ENCODE results near the gene FEN1.

- TF ChIP-seq CTCF (IDR thresholded peaks at IDR 0.05) = no peak
- TF ChIP-seq POLR2A (IDR thresholded peaks at IDR 0.05) = no peak
Observed at GRCh38 chr11:61836193-61836592, 43.5 kb downstream of the FEN1 start.
